GM19043 (cell line): ENCODE measurements around the gene PTP4A1.
"Not testable (repeated sequence)": the region's sequence is repeated elsewhere in the genome, so short reads cannot be mapped to it uniquely, and the experiment has no call there.

ENCODE experiments used
- ATAC-seq: cut with Tn5 transposase; IDR thresholded peaks from one replicate; pipeline ENCODE4 v1.9.1; 2021; ENCODE audit warnings: low read depth; ENCODE audit not compliant: unreplicated experiment

PTP4A1 gene

DNA sequence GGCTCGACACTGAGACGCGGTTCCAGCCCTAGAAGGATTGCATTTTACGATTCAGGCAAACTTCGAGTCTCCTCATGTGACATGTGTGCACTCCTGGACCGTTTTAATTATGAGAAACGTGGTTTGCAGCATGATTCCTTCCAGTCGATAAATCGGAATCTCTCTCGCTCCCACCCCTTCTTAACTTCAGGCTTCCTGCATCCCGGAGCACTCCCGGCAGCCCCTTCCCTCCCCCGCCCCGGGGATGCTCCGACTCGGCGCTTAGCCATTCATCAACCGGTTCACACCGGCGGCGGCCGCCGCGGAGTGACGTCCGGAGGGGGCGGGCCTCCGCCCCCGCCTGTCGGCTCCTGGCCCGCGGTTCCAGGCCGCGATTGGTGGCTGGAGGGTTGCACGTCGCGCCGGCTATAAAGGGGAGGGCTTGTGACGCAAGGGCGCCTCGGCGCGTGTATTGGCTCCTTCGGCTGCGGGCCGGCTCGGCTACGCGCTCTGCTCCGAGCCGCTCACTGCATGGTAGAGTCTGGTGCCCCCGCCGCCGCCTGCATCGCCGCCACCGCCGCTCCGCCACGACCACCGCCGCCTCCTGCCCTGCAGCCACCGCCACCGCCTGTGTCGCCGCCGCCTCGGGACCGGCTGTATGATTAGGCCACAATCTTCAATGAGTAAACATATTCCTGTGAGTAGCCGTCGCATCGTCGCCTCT lies at the start of gene PTP4A1, which contains the start of gene LOC128125822:
Gene PTP4A1 (plus strand): TSS at position 437 of the 703 bp plus-strand sequence. CDS start 4,401 bp downstream, outside the sequence.
Gene LOC128125822 (plus strand): TSS at position 437 of the 703 bp plus-strand sequence.
- peak; percentile 85 for ATAC-seq

DNA sequence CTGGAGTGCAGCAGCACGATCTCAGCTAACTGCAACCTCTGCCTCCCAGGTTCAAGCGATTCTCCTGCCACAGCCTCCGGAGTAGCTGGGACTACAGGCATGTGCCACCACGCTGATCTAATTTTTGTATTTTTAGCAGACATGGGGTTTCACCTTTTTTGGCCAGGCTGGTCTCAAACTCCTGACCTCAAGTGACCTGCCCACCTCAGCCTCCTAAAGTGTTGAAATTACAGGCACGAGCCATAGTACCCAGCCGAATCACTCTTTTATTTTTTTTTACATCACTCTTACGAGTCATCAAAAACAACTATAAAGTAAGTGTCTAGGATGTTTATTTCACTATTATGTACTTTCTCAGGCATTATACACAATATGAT lies 49.4 kb upstream of the PTP4A1 start:
- not testable (repeated sequence) for ATAC-seq

DNA sequence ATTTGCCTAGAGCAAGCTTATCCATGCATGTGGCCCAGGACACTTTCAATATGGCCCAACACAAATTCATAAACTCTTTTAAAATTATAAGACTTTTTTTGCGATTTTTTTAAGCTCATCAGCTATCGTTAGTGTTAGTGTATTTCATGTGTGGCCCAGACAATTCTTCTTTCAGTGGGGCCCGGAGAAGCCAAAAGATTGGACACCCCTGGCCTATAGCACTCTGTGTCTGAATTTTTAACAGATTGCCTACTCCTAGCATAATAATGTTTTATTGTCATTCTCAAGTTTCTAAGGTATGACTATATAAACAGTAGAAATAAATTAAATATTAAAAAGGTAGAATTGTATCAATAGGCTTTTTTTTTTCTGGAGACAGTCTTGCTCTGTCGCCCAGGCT lies 48.6 kb upstream of the PTP4A1 start:
- no peak for ATAC-seq

DNA sequence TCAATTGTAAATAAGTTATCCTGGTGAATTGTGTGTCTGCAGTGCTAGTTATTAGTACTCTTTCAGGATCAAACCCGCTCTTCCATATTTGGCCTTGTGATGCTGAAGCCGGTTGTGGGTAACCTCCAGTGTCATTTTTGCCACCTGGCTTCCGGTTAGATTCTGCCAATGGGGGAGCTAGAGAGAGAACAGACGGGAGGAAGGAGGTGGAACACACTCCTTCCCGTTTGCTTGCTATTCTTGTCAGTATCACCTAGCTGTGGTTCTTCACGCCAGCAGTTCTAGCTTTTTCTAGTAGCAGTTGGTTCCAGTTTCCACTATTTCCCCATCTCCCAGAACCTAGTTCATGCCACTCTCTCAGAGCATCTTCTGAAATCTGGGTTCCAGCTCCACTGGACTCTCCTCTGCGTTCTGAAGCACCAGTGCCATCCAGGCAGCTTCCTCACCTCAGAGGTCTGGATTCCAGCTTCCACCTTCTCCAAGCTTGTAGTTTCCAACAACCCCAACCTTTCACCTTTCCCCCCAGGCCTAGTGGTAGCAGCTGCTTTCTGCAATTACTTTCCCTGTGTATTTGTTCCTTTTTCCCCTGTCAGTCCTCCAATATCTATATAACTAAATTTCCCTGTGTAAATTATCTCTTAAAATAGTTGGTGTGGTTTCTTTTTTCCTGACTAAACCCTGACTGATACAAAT lies 46.9 kb upstream of the PTP4A1 start:
- no peak for ATAC-seq

DNA sequence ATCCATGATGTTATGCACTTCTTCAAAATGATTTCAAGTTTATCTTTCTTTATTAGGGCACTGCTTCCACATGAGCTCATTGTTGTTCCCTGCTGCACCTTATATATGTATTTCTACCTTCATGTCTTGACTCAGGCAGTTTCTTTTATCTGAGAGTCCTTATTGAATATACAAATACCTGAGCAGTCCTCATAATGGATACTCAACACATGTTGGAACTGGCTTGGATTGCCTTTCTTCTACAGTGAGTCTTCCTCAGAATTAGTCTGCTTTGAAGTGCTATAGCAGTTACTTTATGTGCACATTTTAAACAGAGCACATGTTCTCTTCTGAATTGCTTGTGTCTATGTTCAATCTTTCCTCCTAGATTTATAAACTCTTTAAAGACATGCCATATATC lies 45.3 kb upstream of the PTP4A1 start:
- ATAC-seq, result no peak

DNA sequence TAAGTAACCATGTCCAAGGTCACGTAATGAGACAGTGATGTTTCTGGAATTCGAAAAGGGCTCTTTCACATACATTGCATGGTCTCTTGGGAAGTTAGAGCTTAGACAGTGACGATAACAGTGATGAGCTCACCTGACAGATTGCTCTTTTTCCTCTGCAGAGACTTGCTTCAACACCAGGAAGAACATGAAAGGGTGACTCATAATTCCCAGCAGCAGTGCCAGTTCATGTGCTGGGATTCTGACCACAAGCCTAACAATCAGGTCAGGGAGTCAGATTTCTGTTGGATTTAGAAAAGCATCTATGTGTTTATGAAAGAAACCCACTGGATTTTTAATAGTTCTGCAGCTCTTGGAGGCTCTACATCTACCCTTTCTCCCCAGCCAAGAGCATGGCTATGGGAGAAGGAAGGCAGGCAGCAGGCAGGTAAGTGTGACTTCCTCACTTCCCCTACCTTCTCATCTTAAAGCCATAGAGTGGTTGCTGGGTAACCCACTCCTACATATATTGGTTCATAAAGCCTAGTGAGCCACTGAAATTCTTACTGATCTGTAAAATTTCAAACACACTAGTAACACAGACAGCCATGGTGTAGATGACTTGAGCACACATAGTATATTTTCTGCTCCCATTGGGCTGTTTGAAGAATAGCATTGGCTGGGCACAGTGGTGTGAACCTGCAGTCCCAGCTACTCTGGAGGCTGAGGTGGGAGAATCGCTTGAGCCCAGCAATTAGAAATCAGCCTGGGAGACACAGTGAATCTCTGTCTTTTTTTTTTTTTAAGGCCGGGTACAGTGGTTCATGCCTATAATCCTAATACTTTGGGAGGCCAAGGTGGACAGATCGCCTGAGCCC lies 44.4 kb upstream of the PTP4A1 start:
- no peak for ATAC-seq

DNA sequence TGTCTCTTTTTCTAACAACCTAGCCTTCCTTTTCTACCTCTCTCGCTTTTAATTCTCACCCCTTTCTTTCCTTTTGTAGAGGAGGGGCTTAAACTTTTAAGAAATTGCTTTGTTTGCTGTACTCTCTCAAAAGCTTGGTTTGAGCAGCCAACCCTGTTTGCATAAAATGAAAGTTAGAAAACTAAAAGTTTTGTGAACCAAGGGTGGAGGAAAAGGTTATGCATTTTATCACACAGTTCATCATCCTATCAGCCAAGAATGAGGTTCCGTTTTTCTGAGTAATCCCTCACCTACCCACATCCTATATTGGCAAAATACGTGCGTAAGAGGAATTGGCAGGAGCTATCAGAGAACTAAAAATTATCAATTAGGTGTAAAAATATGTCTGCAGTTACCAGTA lies 42.8 kb upstream of the PTP4A1 start:
- ATAC-seq, result no peak

DNA sequence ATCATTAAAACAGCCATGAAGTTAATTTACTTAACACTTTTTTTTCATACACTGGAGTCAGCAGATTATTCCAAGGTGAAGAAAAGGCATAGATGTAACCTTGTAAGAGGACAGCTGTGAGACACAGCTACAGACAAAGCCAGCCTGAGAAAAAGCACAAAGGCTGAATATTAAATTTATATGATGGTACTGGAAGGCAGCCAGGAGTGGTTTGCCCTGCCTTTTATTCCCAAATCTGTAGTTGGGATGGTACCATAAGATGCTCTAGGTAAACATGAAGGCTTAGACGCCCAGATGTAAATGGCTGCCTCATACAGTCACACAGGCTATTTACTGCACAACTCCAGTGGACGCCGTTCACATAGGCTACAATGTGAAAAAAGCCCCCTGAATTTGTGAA lies 42.1 kb upstream of the PTP4A1 start:
- ATAC-seq, result no peak

DNA sequence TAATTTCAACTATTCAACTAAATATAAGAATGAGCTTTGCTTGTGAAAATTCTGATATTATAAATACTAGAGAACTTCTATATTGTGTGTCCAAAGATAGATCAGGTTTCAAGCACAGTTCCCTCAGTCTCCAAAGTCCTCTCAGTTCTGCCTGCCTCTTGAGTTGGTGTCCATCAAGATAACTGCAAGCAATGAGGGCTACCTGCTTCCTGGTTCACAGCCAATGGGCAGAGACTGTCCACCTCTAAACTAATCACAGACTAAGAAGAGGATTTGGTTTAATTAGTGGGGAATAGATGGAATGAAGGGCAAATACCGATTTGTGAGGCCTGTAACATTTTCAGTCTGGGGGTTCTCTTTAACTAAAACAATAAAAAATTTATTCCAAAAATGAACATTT lies 41.3 kb upstream of the PTP4A1 start:
- no peak for ATAC-seq

DNA sequence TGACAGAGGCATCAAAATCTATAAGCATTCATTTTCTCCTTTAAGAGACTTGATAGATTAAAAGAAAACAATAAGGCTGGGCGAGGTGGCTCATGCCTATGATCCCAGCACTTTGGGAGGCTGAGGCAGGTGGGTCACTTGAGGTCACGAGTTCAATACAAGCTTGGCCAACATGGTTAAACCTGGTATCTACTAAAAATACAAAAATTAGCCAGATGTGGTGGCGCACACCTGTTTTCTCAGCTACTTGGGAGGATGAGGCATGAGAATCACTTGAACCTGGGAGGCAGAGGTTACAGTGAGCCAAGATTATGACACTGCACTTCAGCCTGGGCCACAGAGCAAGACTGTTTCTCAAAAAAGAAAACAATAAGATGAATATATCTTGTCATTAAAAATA lies 39.3 kb upstream of the PTP4A1 start:
- ATAC-seq, result no peak

DNA sequence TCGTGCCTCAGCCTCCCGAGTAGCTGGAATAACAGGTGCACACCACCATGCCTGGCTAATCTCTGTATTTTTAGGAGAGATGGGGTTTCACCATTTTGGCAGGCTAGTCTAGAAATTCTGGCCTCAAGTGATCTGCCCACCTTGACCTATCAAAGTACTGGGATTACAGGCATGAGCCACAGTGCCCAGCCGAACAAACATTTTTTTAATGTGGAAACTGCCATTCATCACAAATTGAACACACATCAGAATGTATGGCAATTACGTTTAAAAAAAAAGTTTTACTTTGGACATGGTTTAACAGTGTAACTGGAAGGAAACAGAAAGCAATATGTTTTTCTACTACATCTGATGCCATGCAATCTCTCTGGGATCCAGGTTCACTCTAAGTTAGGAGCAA lies 38.3 kb upstream of the PTP4A1 start:
- ATAC-seq, result no peak

DNA sequence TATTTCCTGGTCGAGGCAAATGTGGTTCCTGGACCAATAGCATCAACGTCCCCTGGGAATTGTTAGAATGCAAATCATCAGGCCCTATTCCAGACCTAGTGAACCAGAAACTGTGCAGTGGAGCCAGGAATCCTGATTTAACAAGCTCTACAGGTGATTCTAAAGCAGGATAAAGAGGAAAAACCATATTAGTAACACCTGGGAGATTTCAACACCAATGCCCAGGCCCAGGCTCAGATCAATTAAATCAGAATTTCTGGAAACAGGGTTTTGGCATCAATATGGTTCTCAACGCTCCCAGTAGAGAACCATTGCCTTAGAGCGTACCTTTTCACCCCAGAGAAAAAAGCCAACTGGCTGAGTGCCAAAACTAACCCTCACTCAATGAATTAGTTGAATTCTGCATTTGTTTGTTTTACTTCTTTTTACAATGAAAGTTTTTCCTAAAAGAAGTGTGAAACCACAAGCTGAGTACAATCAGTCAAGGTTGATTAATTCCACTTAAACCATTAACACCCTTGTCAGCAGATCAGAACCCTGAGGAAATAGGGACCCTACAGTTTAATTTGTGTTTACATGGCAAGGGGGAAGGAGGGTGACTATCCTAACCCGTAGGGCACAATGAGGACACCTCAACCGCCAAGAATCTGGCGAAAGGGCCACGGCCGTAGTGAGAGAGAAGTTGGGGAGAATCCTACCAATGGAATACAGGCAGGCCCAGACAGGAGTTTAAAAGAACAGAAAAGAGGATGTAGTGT lies 34.9 kb upstream of the PTP4A1 start:
- peak; percentile 73 for ATAC-seq

DNA sequence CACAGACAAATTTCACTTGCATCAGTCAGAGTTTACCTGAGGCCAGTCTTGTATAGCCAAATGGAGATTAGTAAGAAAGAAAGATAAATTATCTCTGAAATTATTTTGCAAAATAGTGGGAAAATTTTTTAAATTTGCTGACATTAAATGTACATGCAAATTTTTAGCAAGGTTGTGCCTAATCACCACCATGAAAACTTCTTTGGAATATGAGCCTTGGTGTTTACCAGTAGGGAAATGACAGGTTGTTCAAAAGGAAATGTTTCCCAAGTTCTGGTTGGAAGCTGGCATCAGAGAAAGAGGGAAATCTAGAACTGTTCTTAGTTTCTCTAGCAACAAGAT lies 34.4 kb upstream of the PTP4A1 start:
- ATAC-seq, result no peak

DNA sequence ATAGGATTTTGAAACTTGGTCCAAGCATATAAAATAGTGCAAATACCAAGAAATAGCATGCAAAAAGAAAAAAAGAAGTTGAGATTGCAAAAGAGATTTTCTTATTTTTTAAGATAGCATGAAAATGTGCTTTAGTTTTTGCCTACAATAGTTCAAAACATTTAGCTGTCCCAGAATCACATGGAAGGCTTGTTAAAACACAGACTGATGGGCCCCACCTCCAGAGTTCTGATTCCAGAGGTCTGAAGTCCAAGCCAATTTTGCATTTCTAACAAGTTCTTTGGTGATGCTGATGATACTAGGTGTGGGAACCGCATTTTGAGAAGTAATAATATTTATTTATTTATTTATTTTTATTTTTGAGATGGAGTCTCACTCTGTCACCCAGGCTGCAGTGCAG lies 33.7 kb upstream of the PTP4A1 start:
- no peak for ATAC-seq

DNA sequence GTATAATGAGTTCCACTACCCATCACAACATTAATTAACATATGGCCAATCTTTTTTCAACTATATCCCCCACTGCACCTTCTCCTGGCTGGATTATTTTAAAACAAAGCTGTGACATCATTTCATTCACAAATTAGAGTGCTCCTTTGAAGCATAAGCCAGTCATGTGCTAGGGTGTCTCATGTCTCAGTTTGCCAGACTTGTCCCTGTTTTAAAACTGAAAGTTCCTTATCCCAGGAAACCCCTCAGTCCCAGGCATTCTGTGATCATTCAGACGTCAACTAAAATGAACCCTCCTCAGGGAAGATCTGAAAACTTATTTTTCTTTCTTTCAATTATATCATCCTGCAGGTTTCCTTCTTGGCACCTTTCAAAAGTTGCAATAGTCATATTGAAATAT lies 29.3 kb upstream of the PTP4A1 start:
- ATAC-seq, result no peak

DNA sequence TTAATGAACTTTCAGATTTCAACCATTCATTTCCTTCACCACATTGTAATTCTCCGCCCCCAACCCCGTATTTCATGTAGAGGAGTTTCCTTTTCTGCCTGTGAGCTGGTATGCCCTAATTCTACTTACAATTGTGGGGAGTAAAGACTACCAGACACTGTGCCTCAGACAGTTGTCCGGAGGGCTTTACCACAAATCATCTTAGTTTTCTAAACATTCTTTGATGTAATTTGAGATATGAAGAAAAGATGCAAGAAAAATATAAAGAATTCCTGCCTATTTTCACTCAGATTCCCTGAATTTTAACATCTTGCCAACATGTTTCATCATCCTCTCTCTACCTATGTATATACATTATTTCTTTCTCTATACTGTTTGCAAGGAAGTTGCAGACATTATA lies 28.3 kb upstream of the PTP4A1 start:
- no peak for ATAC-seq

DNA sequence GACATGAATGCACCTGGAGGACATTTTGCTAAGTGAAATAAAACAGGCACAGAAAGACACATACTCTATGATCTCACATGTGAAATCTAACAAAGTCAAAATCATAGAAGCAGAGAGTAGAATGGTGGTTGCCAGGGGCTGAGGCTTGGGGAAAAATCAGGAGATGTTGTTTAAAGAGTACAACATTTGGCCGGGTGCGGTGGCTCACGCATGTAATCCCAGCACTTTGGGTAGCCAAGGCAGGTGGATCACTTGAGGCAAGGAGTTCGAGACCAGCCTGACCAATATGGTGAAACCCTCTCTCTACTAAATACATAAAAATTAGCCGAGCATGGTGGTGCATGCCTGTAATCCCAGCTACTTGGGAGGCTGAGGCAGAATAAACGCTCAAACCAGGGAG lies 26.0 kb upstream of the PTP4A1 start:
- no peak for ATAC-seq

DNA sequence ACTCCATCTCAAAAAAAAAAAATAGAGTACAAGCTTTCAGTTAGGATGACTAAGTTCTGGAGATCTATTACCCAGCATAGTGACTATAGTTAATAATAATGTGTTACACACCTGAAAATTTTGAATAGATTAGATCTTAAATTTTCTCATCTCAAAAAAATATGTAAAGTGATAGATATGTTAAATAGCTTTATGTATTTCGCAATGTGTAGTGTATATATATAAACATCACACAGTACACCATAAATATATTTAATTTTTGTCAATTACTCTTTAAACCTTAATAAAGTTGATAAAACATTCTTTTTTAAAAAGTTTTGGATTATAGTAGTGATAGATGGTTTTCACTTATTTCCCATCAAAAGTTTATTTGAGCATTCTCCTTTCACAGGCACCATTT lies 25.6 kb upstream of the PTP4A1 start:
- no peak for ATAC-seq

DNA sequence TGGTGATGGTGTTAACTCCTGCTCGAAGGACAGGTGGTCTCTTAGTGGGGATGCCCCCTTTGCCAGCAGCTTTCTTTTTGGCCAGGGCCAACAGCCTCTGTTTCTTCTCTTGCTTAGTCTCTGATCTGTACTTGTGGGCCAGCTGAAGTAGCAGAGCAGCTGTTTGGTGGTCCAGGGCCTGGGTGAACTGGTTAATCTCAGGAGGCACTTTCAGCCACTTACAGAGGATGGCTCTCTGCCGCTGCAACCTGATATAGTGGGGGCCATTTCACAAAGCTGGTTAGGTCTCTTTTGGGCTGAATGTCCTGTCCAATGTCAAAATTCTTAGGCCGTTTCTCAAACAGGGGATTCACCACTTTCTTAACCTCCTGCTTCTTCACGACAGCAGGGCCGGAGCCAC lies 23.2 kb upstream of the PTP4A1 start:
- ATAC-seq, result no peak

DNA sequence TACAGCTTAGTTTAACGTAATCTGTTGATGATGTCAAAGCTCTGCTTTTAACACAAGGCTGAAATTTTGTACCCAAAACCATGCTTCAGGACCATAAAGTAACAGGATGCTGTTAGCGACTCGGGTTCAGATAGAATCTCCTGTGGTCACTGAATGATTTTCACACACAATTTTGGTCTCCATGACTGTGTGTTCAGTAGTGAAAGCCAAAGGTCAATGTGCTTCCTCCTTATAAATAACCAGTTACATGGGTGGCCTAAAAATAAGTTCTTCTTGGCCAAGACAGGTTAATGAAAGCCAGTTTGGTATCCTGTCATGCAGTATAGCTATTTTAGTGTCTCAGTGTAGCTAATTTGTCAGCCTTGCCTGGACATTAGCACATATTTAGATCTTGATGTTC lies 19.1 kb upstream of the PTP4A1 start:
- peak; percentile 99 for ATAC-seq

DNA sequence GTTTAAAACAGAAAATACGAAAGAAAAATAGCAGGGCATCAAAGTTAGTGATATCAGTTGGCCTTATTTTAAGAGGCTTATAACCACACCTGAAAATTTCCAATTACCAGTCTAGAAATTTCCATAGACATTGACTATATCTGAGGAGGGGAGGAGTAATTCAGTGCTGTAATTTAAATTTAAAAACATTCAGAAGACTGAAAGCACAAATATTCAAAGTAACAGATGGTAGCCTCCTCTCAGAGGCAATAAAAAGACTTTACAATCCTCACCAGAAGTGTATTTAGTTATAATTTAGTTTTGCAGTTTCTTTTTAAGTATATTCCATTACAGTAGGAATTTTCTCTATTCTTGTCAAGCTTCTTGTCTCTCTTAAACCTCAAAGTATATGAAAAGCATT lies 18.4 kb upstream of the PTP4A1 start:
- ATAC-seq, result no peak
